T-helper 2 cell treated with Interferon-gamma antibody and Interleukin-4, amounts not matched to agents 100 ng/mL and 5 ng/mL, for 36 hours (primary cell): ENCODE measurements around the gene AGFG2. TPM values are rescaled to one million over a fixed set of nuclear protein-coding genes. Genes with fewer than 3 reads are reported as not detected.
"Not testable (repeated sequence)": the region's sequence is repeated elsewhere in the genome, so short reads cannot be mapped to it uniquely, and the experiment has no call there.

ENCODE experiments used
- intact Hi-C: fragments of 100-400 bp; cut with micrococcal nuclease; formaldehyde crosslinking; loops from one replicate; pipeline ENCODE4 v1.15.1; 2023
- total RNA-seq: library from RNA; stranded (reverse); gene quantifications from 2 replicates; pipeline ENCODE4 v1.2.3, GENCODE V29; 2022

The AGFG2 gene
- total RNA-seq: 39.2 and 41.3 TPM in 2 replicates

- intact Hi-C loops: loop anchor here (1.0 to 2.0 kb wide), 8 partner anchors 11 to 134 kb away; partner anchors contain the start of genes FBXO24, GNB2, LRCH4 and MEPCE
Measured at GRCh38 chr7:100538654-100539435, at the start of gene AGFG2. Gene AGFG2, plus strand, starts transcription at chr7:100539203. Its CDS starts 144 bp downstream, at chr7:100539347.

GRCh38 chr7:100489824-100490223 lies 49.2 kb upstream of the AGFG2 start:
- intact Hi-C loops: no loop called here

GRCh38 chr7:100490483-100491191 lies 48.4 kb upstream of the AGFG2 start:
- intact Hi-C loops: no loop called here

- intact Hi-C loops: no loop called here
Measured at GRCh38 chr7:100491192-100491578, 47.8 kb upstream of the AGFG2 start.

GRCh38 chr7:100492738-100493475 lies 46.1 kb upstream of the AGFG2 start:
- intact Hi-C loops: no loop called here

GRCh38 chr7:100493476-100494264 lies 45.3 kb upstream of the AGFG2 start:
- intact Hi-C loops: no loop called here

GRCh38 chr7:100496509-100496908 lies 42.5 kb upstream of the AGFG2 start:
- intact Hi-C loops: no loop called here

GRCh38 chr7:100500743-100501142 lies 38.3 kb upstream of the AGFG2 start:
- intact Hi-C loops: not testable (repeated sequence)

- intact Hi-C loops: not testable (repeated sequence)
Measured at GRCh38 chr7:100504031-100504430, 35.0 kb upstream of the AGFG2 start.

- intact Hi-C loops: no loop called here
Measured at GRCh38 chr7:100504887-100505611, 34.0 kb upstream of the AGFG2 start.

- intact Hi-C loops: no loop called here
Measured at GRCh38 chr7:100506356-100506923, 32.6 kb upstream of the AGFG2 start.

- intact Hi-C loops: no loop called here
Measured at GRCh38 chr7:100509231-100509630, 29.8 kb upstream of the AGFG2 start.

- intact Hi-C loops: no loop called here
Measured at GRCh38 chr7:100510437-100511239, 28.4 kb upstream of the AGFG2 start.

- intact Hi-C loops: no loop called here
Measured at GRCh38 chr7:100513212-100513810, 25.7 kb upstream of the AGFG2 start.

GRCh38 chr7:100515072-100515532 lies 23.9 kb upstream of the AGFG2 start:
- intact Hi-C loops: no loop called here

GRCh38 chr7:100516135-100516812 lies 22.7 kb upstream of the AGFG2 start:
- intact Hi-C loops: no loop called here

GRCh38 chr7:100517305-100517704 lies 21.7 kb upstream of the AGFG2 start:
- intact Hi-C loops: no loop called here

GRCh38 chr7:100519580-100519979 lies 19.4 kb upstream of the AGFG2 start:
- intact Hi-C loops: no loop called here
